Jurkat, Clone E6-1 (cell line): ENCODE measurements around the gene SNCA.

ENCODE experiments used
- DNase-seq: peaks from one replicate; pipeline ENCODE4 v3.0.0-alpha.2; 2011; ENCODE audit warnings: low read depth, low spot score
- H3K4me3 ChIP-seq: 2 replicates; pipeline ENCODE4 v1.5.1; 2011; ENCODE audit warnings: mild to moderate bottlenecking, low read length, control low read depth, moderate library complexity

The SNCA gene

GRCh38 chr4:89723096-89723495, 113.9 kb downstream of the SNCA start:
- H3K4me3 ChIP-seq = no peak overlapping the region
- DNase-seq = no peak

- H3K4me3 ChIP-seq = no peak overlapping the region
- DNase-seq = no peak
Measured at GRCh38 chr4:89722517-89722916, 114.4 kb downstream of the SNCA start.

- DNase-seq = no peak
- no peak overlapping the region for H3K4me3 ChIP-seq
Measured at GRCh38 chr4:89720981-89721380, 116.0 kb downstream of the SNCA start.

- no peak overlapping the region for H3K4me3 ChIP-seq
- DNase-seq = no peak
Measured at GRCh38 chr4:89719536-89720090, 117.3 kb downstream of the SNCA start.

- DNase-seq = no peak
- no peak overlapping the region for H3K4me3 ChIP-seq
Measured at GRCh38 chr4:89716893-89717292, 120.1 kb downstream of the SNCA start.

GRCh38 chr4:89715631-89716030, 121.3 kb downstream of the SNCA start:
- no peak overlapping the region for H3K4me3 ChIP-seq
- no peak for DNase-seq

- H3K4me3 ChIP-seq = no peak overlapping the region
- no peak for DNase-seq
Measured at GRCh38 chr4:89712827-89713226, 124.1 kb downstream of the SNCA start.

- DNase-seq = no peak
Measured at GRCh38 chr4:89712141-89712540, 124.8 kb downstream of the SNCA start.

GRCh38 chr4:89708903-89709421, 128.0 kb downstream of the SNCA start:
- no peak for DNase-seq
- no peak overlapping the region for H3K4me3 ChIP-seq

More at GRCh38 chr4:89712141-89712540, 124.8 kb downstream of the SNCA start:
- no peak overlapping the region for H3K4me3 ChIP-seq

GRCh38 chr4:89707467-89707866, 129.5 kb downstream of the SNCA start:
- no peak overlapping the region for H3K4me3 ChIP-seq
- DNase-seq = peak; percentile 9

GRCh38 chr4:89704651-89705395, 132.1 kb downstream of the SNCA start:
- H3K4me3 ChIP-seq = no peak overlapping the region
- DNase-seq = no peak

- DNase-seq = no peak
- H3K4me3 ChIP-seq = no peak overlapping the region
Measured at GRCh38 chr4:89703829-89704590, 133.0 kb downstream of the SNCA start.

- DNase-seq = no peak
- no peak overlapping the region for H3K4me3 ChIP-seq
Measured at GRCh38 chr4:89700766-89701423, 136.1 kb downstream of the SNCA start.

- no peak for DNase-seq
- H3K4me3 ChIP-seq = no peak overlapping the region
Measured at GRCh38 chr4:89685690-89686089, 151.3 kb downstream of the SNCA start.

GRCh38 chr4:89685277-89685676, 151.7 kb downstream of the SNCA start:
- no peak overlapping the region for H3K4me3 ChIP-seq
- DNase-seq = no peak

- no peak for DNase-seq
- H3K4me3 ChIP-seq = no peak overlapping the region
Measured at GRCh38 chr4:89684536-89684935, 152.4 kb downstream of the SNCA start.

GRCh38 chr4:89682808-89683207, 154.2 kb downstream of the SNCA start:
- no peak overlapping the region for H3K4me3 ChIP-seq
- DNase-seq = no peak

GRCh38 chr4:89681671-89682070, 155.3 kb downstream of the SNCA start:
- H3K4me3 ChIP-seq = no peak overlapping the region
- DNase-seq = no peak

- DNase-seq = no peak
- H3K4me3 ChIP-seq = no peak overlapping the region
Measured at GRCh38 chr4:89681219-89681618, 155.7 kb downstream of the SNCA start.
